ENCODE measurements around the gene PPP1R2C.

The PPP1R2C gene

GRCh38 chrX:42748067-42748850 is 29.7 kb downstream of the PPP1R2C start:
- DNase-seq, result no peak

GRCh38 chrX:42746606-42747005 is 31.4 kb downstream of the PPP1R2C start:
- no peak for DNase-seq

GRCh38 chrX:42740456-42740855 is 37.5 kb downstream of the PPP1R2C start:
- DNase-seq, result no peak

- DNase-seq, result no peak
Measured at GRCh38 chrX:42739741-42740140, 38.2 kb downstream of the PPP1R2C start.

- no peak for DNase-seq
Measured at GRCh38 chrX:42739258-42739657, 38.7 kb downstream of the PPP1R2C start.

GRCh38 chrX:42738552-42738951 is 39.4 kb downstream of the PPP1R2C start:
- no peak for DNase-seq

DNA sequence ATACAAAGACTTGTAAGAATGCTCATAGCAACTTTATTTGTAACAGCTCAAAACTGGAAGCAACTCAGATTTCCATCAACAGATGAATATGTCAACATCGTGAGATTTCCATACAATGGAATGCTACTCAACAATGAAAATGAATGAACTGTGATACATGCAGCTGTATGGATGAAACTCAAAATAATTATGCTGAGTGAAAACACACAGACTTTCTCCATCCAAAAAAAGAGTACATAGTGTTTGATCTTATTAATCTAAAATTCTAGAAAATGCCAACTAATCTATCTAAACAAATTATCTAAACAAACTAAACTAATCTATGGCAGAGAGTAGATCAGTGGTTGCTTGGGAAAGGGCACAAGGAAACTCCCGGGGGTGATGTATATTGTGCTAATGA is 42.7 kb downstream of the PPP1R2C start:
- no peak for DNase-seq

DNA sequence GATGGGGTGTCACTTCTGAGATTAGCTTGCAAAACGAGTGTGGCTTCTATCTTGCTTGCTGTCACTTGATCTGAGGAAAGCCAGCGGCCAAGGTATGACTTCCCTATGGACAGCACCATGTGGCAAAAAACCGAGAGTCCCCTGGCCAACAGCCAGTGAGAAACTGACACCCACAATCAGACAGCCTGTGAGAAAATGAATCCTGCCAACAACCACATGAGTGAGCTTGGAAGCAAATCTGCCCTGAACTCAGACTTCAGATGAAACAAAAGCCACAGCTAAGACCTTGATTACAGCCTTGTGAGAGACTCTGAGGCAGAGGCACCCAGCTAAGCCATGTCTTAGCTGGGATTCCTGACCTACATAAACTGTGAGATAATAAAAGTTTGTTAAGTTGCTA is 45.5 kb downstream of the PPP1R2C start:
- no peak for DNase-seq

Data from NCI-H1436 (cell line).